ENCODE results near the gene GJD3. TPM values are rescaled to one million over a fixed set of nuclear protein-coding genes. Genes with fewer than 3 reads are reported as not detected.

GJD3 gene
- total RNA-seq, 1 donor from 2014 or later = not detected

DNA sequence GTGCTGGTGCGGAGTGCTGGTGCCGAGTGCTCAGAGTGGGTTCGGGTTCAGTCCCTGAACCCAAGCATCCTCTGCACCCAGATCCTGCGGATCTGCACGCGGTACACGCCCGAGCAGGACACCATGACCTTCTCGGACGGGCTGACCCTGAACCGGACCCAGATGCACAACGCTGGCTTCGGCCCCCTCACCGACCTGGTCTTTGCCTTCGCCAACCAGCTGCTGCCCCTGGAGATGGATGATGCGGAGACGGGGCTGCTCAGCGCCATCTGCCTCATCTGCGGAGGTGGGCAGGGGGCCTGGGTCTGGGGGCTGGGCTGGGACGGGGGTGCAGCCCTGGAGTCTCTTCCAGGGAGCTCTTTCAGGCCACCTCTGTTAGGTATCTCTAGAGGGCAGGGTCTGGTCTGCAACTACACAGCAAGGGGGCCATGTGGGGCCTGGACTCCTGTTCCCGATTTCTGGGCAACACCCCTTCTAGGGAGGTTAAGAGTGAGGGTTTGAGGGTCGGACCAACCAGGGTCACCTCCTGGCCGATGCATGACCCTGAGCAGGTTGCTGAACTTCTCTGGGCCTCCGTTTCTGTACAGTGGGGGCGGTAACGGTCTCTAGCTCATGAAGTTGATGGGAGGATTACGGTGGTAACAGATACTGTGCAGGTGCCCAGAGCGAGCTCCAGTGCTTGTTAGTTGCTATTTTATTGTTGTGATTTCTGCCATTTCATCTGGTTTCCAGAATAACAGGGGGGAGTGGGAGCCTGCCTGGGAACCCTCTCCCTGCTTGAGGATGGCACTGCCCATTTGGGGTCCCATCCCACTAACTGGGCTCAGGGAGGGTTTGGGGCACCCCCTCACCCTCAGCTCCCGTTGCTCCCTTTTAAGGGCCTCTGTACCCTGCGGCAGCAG is 10.1 kb downstream of the GJD3 start:
- H3K27me3 Mint-ChIP-seq (ENCODE audit: insufficient read depth, low read depth) = no peaks in the 10 kb centered on the region
- Histone ChIP-seq H3K36me3 (no peaks in the 10 kb centered on the region), H3K4me1 (peaks cover 24% of the 10 kb centered on the region), H3K27me3 (peaks cover 6% of the 10 kb centered on the region), H3K4me3 (no peak overlapping the region), H2AFZ (replicated peaks) (no peak overlapping the region), H3K4me2 (no peak overlapping the region), H3K79me2 (ENCODE audit: low read depth) (no peaks in the 10 kb centered on the region), H3K27ac (no peak overlapping the region), H3F3A (ENCODE audit: low read depth) (peaks cover 11% of the 10 kb centered on the region), H3K9me3 (ENCODE audit: low read depth) (no peaks in the 10 kb centered on the region), H3K9ac (no peak overlapping the region), H4K20me1 (ENCODE audit: low read depth) (peaks cover 19% of the 10 kb centered on the region)
- TF ChIP-seq, protein P1, sequence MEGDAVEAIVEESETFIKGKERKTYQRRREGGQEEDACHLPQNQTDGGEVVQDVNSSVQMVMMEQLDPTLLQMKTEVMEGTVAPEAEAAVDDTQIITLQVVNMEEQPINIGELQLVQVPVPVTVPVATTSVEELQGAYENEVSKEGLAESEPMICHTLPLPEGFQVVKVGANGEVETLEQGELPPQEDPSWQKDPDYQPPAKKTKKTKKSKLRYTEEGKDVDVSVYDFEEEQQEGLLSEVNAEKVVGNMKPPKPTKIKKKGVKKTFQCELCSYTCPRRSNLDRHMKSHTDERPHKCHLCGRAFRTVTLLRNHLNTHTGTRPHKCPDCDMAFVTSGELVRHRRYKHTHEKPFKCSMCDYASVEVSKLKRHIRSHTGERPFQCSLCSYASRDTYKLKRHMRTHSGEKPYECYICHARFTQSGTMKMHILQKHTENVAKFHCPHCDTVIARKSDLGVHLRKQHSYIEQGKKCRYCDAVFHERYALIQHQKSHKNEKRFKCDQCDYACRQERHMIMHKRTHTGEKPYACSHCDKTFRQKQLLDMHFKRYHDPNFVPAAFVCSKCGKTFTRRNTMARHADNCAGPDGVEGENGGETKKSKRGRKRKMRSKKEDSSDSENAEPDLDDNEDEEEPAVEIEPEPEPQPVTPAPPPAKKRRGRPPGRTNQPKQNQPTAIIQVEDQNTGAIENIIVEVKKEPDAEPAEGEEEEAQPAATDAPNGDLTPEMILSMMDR (IDR thresholded peaks at IDR 0.05) = no peak
- TF ChIP-seq EZH2phosphoT487 (IDR thresholded peaks at IDR 0.05) (no peak), EZH2 (IDR thresholded peaks at IDR 0.05) (no peak)
- peak overlapping the region; percentile 8 for H3K27ac Mint-ChIP-seq
- no peak overlapping the region for H3K4me3 Mint-ChIP-seq
- peaks cover 43% of the 10 kb centered on the region for H3K4me1 Mint-ChIP-seq
- DNase-seq (ENCODE audit: low spot score) = no peak
- peaks cover 10% of the 10 kb centered on the region for H3K36me3 Mint-ChIP-seq
- no peaks in the 10 kb centered on the region for H3K9me3 Mint-ChIP-seq

DNA sequence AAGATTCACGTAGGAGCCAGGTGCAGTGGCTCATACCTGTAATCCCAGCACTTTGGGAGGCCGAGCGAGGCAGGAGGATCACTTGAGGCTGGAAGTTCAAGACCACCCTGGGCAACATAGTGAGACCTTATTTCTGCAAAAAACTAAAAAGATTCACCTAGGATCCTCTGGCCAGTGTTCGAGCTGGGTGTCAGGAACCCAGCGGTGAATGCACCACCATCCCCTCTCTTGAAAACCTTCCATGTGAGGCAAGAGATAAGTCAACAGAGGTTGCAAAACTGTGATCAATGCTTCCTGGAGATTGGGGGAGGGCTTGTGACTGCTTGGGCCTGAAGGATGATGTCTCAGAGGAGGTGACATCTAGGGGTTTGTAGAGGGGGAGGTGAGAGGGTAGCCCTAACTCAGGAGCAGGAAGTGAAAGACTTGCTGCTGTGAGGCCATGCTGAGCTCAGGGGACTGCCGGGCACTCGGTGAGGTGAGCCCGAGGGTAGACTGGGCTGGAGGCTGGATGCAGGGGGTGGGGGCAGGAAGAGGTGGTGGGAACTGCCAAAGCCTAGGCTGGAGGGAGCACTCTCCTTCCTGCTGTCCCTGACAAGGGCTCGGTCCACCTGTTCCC is 11.7 kb downstream of the GJD3 start:
- Mint-ChIP-seq H3K27ac (peak overlapping the region; percentile 34), H3K4me1 (peaks cover 51% of the 10 kb centered on the region), H3K4me3 (peak overlapping the region; percentile 55), H3K9me3 (no peaks in the 10 kb centered on the region), H3K27me3 (ENCODE audit: insufficient read depth, low read depth) (no peaks in the 10 kb centered on the region), H3K36me3 (peaks cover 14% of the 10 kb centered on the region)
- peaks cover 30% of the 10 kb centered on the region for H3K4me1 ChIP-seq
- H3K36me3 ChIP-seq = no peaks in the 10 kb centered on the region
- H3K27me3 ChIP-seq = no peaks in the 10 kb centered on the region
- H3K79me2 ChIP-seq (ENCODE audit: low read depth) = no peaks in the 10 kb centered on the region
- no peak for DNase-seq (ENCODE audit: low spot score)
- no peak overlapping the region for H3K9ac ChIP-seq
- H2AFZ ChIP-seq (replicated peaks) = no peak overlapping the region
- TF ChIP-seq EZH2phosphoT487 (IDR thresholded peaks at IDR 0.05) (no peak), EZH2 (IDR thresholded peaks at IDR 0.05) (no peak)
- TF ChIP-seq, protein P1 (IDR thresholded peaks at IDR 0.05) = no peak
- H3K27ac ChIP-seq = no peak overlapping the region
- H3K4me2 ChIP-seq = no peak overlapping the region
- H3K9me3 ChIP-seq (ENCODE audit: low read depth) = no peaks in the 10 kb centered on the region
- no peak overlapping the region for H3K4me3 ChIP-seq
- peaks cover 31% of the 10 kb centered on the region for H4K20me1 ChIP-seq (ENCODE audit: low read depth)
- H3F3A ChIP-seq (ENCODE audit: low read depth) = peaks cover 8% of the 10 kb centered on the region

DNA sequence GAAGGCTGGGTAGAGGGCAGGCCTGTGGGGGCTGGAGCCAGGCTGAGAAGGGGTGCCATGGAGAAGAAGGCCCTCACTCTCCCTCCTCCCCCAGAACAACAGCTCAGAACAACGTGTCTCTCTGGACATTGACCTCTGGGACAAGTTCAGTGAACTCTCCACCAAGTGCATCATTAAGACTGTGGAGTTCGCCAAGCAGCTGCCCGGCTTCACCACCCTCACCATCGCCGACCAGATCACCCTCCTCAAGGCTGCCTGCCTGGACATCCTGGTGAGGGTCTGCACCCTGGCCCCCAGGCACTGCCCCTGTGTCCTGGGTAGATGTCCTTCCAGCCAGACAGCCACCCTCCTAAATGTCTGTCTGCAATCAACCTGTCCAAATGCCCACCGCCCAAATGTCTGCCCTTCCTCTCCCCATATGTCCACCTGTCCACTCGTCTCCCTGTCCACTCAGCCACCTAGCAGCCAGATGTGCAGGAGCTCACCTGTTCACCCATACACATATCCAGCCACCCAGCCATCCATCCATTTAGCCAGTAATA is 12.2 kb downstream of the GJD3 start:
- Histone ChIP-seq H3K4me3 (no peak overlapping the region), H3K4me2 (no peak overlapping the region), H3K27ac (no peak overlapping the region), H2AFZ (replicated peaks) (no peak overlapping the region), H3F3A (ENCODE audit: low read depth) (peaks cover 8% of the 10 kb centered on the region), H3K79me2 (ENCODE audit: low read depth) (no peaks in the 10 kb centered on the region), H3K9me3 (ENCODE audit: low read depth) (no peaks in the 10 kb centered on the region), H3K4me1 (peaks cover 36% of the 10 kb centered on the region), H3K9ac (no peak overlapping the region), H3K36me3 (no peaks in the 10 kb centered on the region), H3K27me3 (no peaks in the 10 kb centered on the region), H4K20me1 (ENCODE audit: low read depth) (peaks cover 36% of the 10 kb centered on the region)
- H3K27ac Mint-ChIP-seq = peak overlapping the region; percentile 21
- no peak for DNase-seq (ENCODE audit: low spot score)
- no peaks in the 10 kb centered on the region for H3K9me3 Mint-ChIP-seq
- H3K36me3 Mint-ChIP-seq = peaks cover 14% of the 10 kb centered on the region
- peaks cover 57% of the 10 kb centered on the region for H3K4me1 Mint-ChIP-seq
- TF ChIP-seq EZH2 (IDR thresholded peaks at IDR 0.05) (no peak), EZH2phosphoT487 (IDR thresholded peaks at IDR 0.05) (no peak)
- TF ChIP-seq, protein P1 (IDR thresholded peaks at IDR 0.05) = no peak
- peak overlapping the region; percentile 55 for H3K4me3 Mint-ChIP-seq
- H3K27me3 Mint-ChIP-seq (ENCODE audit: insufficient read depth, low read depth) = no peaks in the 10 kb centered on the region

All from neural progenitor cell (in vitro differentiated cells).